DOHH2 (cell line): ENCODE results near the gene METTL21C.

Experiments used
- H3F3A ChIP-seq: fragments of 200-600 bp; sonication (generic), shearing (Covaris generic); 2 replicates; pipeline ENCODE4 v1.6.0; 2016; ENCODE audit warnings: antibody characterized with exemption, mild to moderate bottlenecking; ENCODE audit not compliant: control insufficient read depth, insufficient read depth
- H3K27ac ChIP-seq: fragments of 200-600 bp; sonication (generic); 2 replicates; pipeline ENCODE4 v1.5.1; 2014; ENCODE audit warnings: low read depth, mild to moderate bottlenecking, low read length, moderate library complexity
- H3K27me3 ChIP-seq: fragments of 200-600 bp; sonication (generic); 2 replicates; pipeline ENCODE4 v1.6.1; 2014; ENCODE audit warnings: mild to moderate bottlenecking, low read length, mixed read lengths; ENCODE audit not compliant: control insufficient read depth
- H3K36me3 ChIP-seq: fragments of 200-600 bp; sonication (generic); 2 replicates; pipeline ENCODE4 v1.6.1; 2014; ENCODE audit warnings: mild to moderate bottlenecking, low read length, moderate library complexity, mixed read lengths; ENCODE audit not compliant: control insufficient read depth
- H3K4me1 ChIP-seq: fragments of 200-600 bp; sonication (generic); 2 replicates; pipeline ENCODE4 v1.6.1; 2014; ENCODE audit warnings: mild to moderate bottlenecking, low read length, mixed read lengths; ENCODE audit not compliant: control insufficient read depth
- H3K4me2 ChIP-seq: fragments of 200-600 bp; sonication (generic); 2 replicates; pipeline ENCODE4 v1.6.0; 2014; ENCODE audit warnings: mild to moderate bottlenecking, low read length, moderate library complexity
- H3K4me3 ChIP-seq: fragments of 200-600 bp; sonication (generic); 2 replicates; pipeline ENCODE4 v1.5.1; 2014; ENCODE audit warnings: mild to moderate bottlenecking, low read length, mixed read lengths
- H3K79me2 ChIP-seq: fragments of 200-600 bp; sonication (generic); 2 replicates; pipeline ENCODE4 v1.6.1; 2014; ENCODE audit warnings: mild to moderate bottlenecking, low read length, mixed read lengths; ENCODE audit not compliant: control insufficient read depth
- H3K9me2 ChIP-seq: fragments of 200-600 bp; sonication (generic); replicated peaks from 2 replicates; pipeline ENCODE4 v1.6.1; 2014; ENCODE audit warnings: mild to moderate bottlenecking, low read length, mixed read lengths; ENCODE audit not compliant: control insufficient read depth
- H3K9me3 ChIP-seq: fragments of 200-600 bp; sonication (generic); 2 replicates; pipeline ENCODE4 v1.6.1; 2014; ENCODE audit warnings: antibody characterized with exemption, low read length, mixed read lengths; ENCODE audit not compliant: control insufficient read depth, insufficient read depth
- H4K20me1 ChIP-seq: fragments of 200-600 bp; sonication (generic); 2 replicates; pipeline ENCODE4 v1.6.0; 2014; ENCODE audit warnings: low read depth, mild to moderate bottlenecking, antibody characterized with exemption, low read length, moderate library complexity; ENCODE audit not compliant: control insufficient read depth, insufficient read depth
- CTCF ChIP-seq: fragments of 200-600 bp; sonication (generic); IDR thresholded peaks from one replicate; pipeline ENCODE4 v1.5.1; 2014; ENCODE audit warnings: antibody characterized with exemption, mild to moderate bottlenecking, low read depth, low read length; ENCODE audit not compliant: poor library complexity, severe bottlenecking
- EZH2phosphoT487 ChIP-seq: fragments of 200-600 bp; sonication (generic); IDR thresholded peaks from 2 replicates; pipeline ENCODE4 v1.6.1; 2017; ENCODE audit warnings: borderline replicate concordance, mild to moderate bottlenecking, antibody characterized with exemption, low read length, moderate library complexity, mixed read lengths

The METTL21C gene

GRCh38 chr13:102678339-102679107 lies 16.3 kb downstream of the METTL21C start:
- peaks cover 58% of the 10 kb centered on the region for H3K36me3 ChIP-seq
- H3K9me2 ChIP-seq: no peaks in the 10 kb centered on the region
- no peak overlapping the region for H3K4me2 ChIP-seq
- H3K9me3 ChIP-seq: no peaks in the 10 kb centered on the region
- peaks cover 8% of the 10 kb centered on the region; the same call in 1 of the 2 replicates for H3F3A ChIP-seq
- no peaks in the 10 kb centered on the region for H3K27me3 ChIP-seq
- H3K27ac ChIP-seq: no peak overlapping the region
- no peak overlapping the region for H3K4me3 ChIP-seq
- no peaks in the 10 kb centered on the region for H3K79me2 ChIP-seq
- no peaks in the 10 kb centered on the region for H4K20me1 ChIP-seq
- peaks cover 14% of the 10 kb centered on the region for H3K4me1 ChIP-seq
- TF ChIP-seq EZH2phosphoT487: no peak

GRCh38 chr13:102677122-102677521 lies 17.7 kb downstream of the METTL21C start:
- Histone ChIP-seq H3K9me3 (no peaks in the 10 kb centered on the region), H3K4me2 (no peak overlapping the region), H3K27ac (no peak overlapping the region), H3K9me2 (no peaks in the 10 kb centered on the region), H3K79me2 (no peaks in the 10 kb centered on the region), H3K4me3 (no peak overlapping the region), H3F3A (peaks cover 8% of the 10 kb centered on the region; the same call in 1 of the 2 replicates), H3K27me3 (no peaks in the 10 kb centered on the region), H3K36me3 (peaks cover 70% of the 10 kb centered on the region), H3K4me1 (peaks cover 14% of the 10 kb centered on the region), H4K20me1 (no peaks in the 10 kb centered on the region)
- no peak for TF ChIP-seq EZH2phosphoT487
- TF ChIP-seq CTCF: no peak

GRCh38 chr13:102675115-102675514 lies 19.7 kb downstream of the METTL21C start:
- Histone ChIP-seq H3K4me3 (no peak overlapping the region), H3K9me2 (no peaks in the 10 kb centered on the region), H3K9me3 (no peaks in the 10 kb centered on the region), H3K4me1 (peaks cover 5% of the 10 kb centered on the region; the same call in 1 of the 2 replicates), H3K36me3 (peaks cover 80% of the 10 kb centered on the region), H4K20me1 (no peaks in the 10 kb centered on the region), H3K79me2 (no peaks in the 10 kb centered on the region), H3K4me2 (no peak overlapping the region), H3K27me3 (no peaks in the 10 kb centered on the region), H3K27ac (no peak overlapping the region), H3F3A (no peaks in the 10 kb centered on the region)
- no peak for TF ChIP-seq CTCF
- TF ChIP-seq EZH2phosphoT487: no peak

- no peaks in the 10 kb centered on the region for H3K79me2 ChIP-seq
Observed at GRCh38 chr13:102670130-102670529, 24.7 kb downstream of the METTL21C start.

More at GRCh38 chr13:102670130-102670529, 24.7 kb downstream of the METTL21C start:
- no peaks in the 10 kb centered on the region for H3K9me2 ChIP-seq
- H4K20me1 ChIP-seq: no peaks in the 10 kb centered on the region
- H3K4me3 ChIP-seq: no peak overlapping the region
- no peaks in the 10 kb centered on the region for H3F3A ChIP-seq
- no peaks in the 10 kb centered on the region for H3K27me3 ChIP-seq
- no peak overlapping the region for H3K4me2 ChIP-seq
- TF ChIP-seq CTCF: no peak
- no peak for TF ChIP-seq EZH2phosphoT487
- H3K4me1 ChIP-seq: no peaks in the 10 kb centered on the region
- peaks cover 81% of the 10 kb centered on the region for H3K36me3 ChIP-seq
- no peaks in the 10 kb centered on the region for H3K9me3 ChIP-seq
- no peak overlapping the region for H3K27ac ChIP-seq
